Measurements from ENCODE around the gene L3MBTL2.

GRCh38 chr22:41241133-41241676 is 36.1 kb downstream of the L3MBTL2 start:
- TF ChIP-seq CSRNP3 (CRISPR knock-in tag; IDR thresholded peaks at IDR 0.05) (no peak), ISL1 (CRISPR knock-in tag; IDR thresholded peaks at IDR 0.05) (no peak), RARB (CRISPR knock-in tag; IDR thresholded peaks at IDR 0.05) (no peak), PATZ1 (CRISPR knock-in tag; IDR thresholded peaks at IDR 0.05; ENCODE audit: borderline replicate concordance) (no peak), TSHZ2 (CRISPR knock-in tag; IDR thresholded peaks at IDR 0.05) (no peak)
